Spleen (tissue), 7 donors: Measurements from ENCODE around the gene MYOCD.

Experiments
- POLR2A ChIP-seq, 3 donors: fragments of 450-650 bp; IDR thresholded peaks; one replicate each; pipeline ENCODE4 v1.5.1; 2017; ENCODE audit warnings: antibody characterized with exemption in 3 of 3, mild to moderate bottlenecking in 1 of 3
- POLR2AphosphoS5 ChIP-seq, 3 donors: sonication (generic); formaldehyde crosslinking; IDR thresholded peaks; one replicate each; pipeline ENCODE4 v1.5.1; 2017; ENCODE audit warnings: antibody characterized with exemption in 3 of 3
- TF ChIP-seq, protein P1 (sequence below), 11 experiments: fragments of 200-600 bp in 7 of 11; fragments of 450-650 bp in 4 of 11; sonication (generic) in 4 of 11; IDR thresholded peaks in 8 of 11; conservative IDR thresholded peaks in 3 of 11; 1 replicate in 7 of 11; 2 replicates in 4 of 11; pipeline versions ENCODE4 v1.4.0 to v1.8.0; 2016 to 2021; ENCODE audit warnings: antibody characterized with exemption in 11 of 11, inconsistent platforms in 4 of 11, mild to moderate bottlenecking in 1 of 11
- donor health status: DM: no; HTN: no; CAD: no; lungs with moderate emphysema.
- donor health status: DM: no; HTN: no; CAD: no.
- donor health status: DM: no; HTN: no; CAD: no.

GRCh38 chr17:12721581-12721980, 55.9 kb downstream of the MYOCD start:
- TF ChIP-seq POLR2A (IDR thresholded peaks at IDR 0.05): no peak
- TF ChIP-seq, protein P1, sequence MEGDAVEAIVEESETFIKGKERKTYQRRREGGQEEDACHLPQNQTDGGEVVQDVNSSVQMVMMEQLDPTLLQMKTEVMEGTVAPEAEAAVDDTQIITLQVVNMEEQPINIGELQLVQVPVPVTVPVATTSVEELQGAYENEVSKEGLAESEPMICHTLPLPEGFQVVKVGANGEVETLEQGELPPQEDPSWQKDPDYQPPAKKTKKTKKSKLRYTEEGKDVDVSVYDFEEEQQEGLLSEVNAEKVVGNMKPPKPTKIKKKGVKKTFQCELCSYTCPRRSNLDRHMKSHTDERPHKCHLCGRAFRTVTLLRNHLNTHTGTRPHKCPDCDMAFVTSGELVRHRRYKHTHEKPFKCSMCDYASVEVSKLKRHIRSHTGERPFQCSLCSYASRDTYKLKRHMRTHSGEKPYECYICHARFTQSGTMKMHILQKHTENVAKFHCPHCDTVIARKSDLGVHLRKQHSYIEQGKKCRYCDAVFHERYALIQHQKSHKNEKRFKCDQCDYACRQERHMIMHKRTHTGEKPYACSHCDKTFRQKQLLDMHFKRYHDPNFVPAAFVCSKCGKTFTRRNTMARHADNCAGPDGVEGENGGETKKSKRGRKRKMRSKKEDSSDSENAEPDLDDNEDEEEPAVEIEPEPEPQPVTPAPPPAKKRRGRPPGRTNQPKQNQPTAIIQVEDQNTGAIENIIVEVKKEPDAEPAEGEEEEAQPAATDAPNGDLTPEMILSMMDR (IDR thresholded peaks at IDR 0.05 in 8 of 11, conservative IDR thresholded peaks at IDR 0.05 in 3 of 11): no peak
- TF ChIP-seq POLR2AphosphoS5 (IDR thresholded peaks at IDR 0.05): no peak
